Neural cell (in vitro differentiated cells): ENCODE data around the gene SPR.

Experiments
- EP300 ChIP-seq: fragments of 450-650 bp; conservative IDR thresholded peaks from 2 replicates; pipeline ENCODE4 v1.6.1; 2014; ENCODE audit warnings: antibody characterized with exemption, mild to moderate bottlenecking, moderate library complexity; ENCODE audit not compliant: poor library complexity, severe bottlenecking
- EZH2 ChIP-seq: fragments of 200-600, 300-800 bp; shearing (Covaris generic), sonication (generic); IDR thresholded peaks from 2 replicates; pipeline ENCODE4 v1.6.1; 2014; ENCODE audit warnings: antibody characterized with exemption, low read length, borderline replicate concordance, mild to moderate bottlenecking; ENCODE audit not compliant: insufficient read depth, poor library complexity, severe bottlenecking
- MXI1 ChIP-seq: fragments of 450-650 bp; conservative IDR thresholded peaks from 2 replicates; pipeline ENCODE4 v1.6.1; 2014; ENCODE audit warnings: antibody characterized with exemption, mild to moderate bottlenecking; ENCODE audit not compliant: poor library complexity, severe bottlenecking
- POLR2AphosphoS5 ChIP-seq: IDR thresholded peaks from 2 replicates; pipeline ENCODE4 v1.6.1; 2012
- SMC3 ChIP-seq: fragments of 450-650 bp; conservative IDR thresholded peaks from 2 replicates; pipeline ENCODE4 v1.6.1; 2014; ENCODE audit warnings: antibody characterized with exemption, mild to moderate bottlenecking, moderate library complexity; ENCODE audit not compliant: poor library complexity
- TF ChIP-seq, protein P1 (sequence below): fragments of 450-650 bp; IDR thresholded peaks from 2 replicates; pipeline ENCODE4 v1.5.1; 2014; ENCODE audit warnings: antibody characterized with exemption, mild to moderate bottlenecking, moderate library complexity; ENCODE audit not compliant: poor library complexity, severe bottlenecking
- TF ChIP-seq, protein P2 (sequence below): IDR thresholded peaks from 2 replicates; pipeline ENCODE4 v1.6.1; 2012; ENCODE audit warnings: borderline replicate concordance

DNA sequence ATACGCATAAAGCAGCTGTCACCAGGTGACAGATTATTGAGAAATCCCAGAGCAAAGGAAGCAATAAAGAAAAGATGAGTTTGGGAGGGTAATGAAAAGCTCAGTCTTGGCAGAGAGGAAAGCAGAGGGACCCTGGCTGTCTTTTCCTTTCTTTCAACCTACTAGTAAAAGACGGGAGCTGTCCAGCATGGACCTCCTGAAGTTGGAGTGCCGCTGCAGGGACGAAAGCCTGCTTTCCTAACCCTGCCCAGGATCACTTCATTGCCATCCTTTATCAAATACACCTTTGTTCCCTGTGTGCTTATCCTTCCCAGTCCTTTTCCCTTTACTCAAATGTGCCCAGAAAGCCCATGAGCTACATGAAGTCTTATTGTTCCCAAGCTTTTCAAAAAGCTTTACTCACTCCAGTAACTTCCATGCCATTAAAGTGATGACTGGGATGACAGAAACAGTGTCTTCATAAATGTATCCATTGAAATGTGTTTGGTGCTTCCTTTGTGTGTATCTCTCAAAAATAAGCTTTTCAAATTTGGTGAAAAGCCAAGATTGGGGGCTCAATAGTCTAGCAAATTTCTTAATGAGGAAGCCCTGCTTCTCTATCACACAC lies 3.7 kb upstream of the SPR start:
- TF ChIP-seq, protein P1, sequence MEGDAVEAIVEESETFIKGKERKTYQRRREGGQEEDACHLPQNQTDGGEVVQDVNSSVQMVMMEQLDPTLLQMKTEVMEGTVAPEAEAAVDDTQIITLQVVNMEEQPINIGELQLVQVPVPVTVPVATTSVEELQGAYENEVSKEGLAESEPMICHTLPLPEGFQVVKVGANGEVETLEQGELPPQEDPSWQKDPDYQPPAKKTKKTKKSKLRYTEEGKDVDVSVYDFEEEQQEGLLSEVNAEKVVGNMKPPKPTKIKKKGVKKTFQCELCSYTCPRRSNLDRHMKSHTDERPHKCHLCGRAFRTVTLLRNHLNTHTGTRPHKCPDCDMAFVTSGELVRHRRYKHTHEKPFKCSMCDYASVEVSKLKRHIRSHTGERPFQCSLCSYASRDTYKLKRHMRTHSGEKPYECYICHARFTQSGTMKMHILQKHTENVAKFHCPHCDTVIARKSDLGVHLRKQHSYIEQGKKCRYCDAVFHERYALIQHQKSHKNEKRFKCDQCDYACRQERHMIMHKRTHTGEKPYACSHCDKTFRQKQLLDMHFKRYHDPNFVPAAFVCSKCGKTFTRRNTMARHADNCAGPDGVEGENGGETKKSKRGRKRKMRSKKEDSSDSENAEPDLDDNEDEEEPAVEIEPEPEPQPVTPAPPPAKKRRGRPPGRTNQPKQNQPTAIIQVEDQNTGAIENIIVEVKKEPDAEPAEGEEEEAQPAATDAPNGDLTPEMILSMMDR, result no peak
- TF ChIP-seq MXI1, result no peak
- TF ChIP-seq EP300, result no peak
- TF ChIP-seq SMC3, result no peak
- TF ChIP-seq EZH2, result no peak
- TF ChIP-seq, protein P2, sequence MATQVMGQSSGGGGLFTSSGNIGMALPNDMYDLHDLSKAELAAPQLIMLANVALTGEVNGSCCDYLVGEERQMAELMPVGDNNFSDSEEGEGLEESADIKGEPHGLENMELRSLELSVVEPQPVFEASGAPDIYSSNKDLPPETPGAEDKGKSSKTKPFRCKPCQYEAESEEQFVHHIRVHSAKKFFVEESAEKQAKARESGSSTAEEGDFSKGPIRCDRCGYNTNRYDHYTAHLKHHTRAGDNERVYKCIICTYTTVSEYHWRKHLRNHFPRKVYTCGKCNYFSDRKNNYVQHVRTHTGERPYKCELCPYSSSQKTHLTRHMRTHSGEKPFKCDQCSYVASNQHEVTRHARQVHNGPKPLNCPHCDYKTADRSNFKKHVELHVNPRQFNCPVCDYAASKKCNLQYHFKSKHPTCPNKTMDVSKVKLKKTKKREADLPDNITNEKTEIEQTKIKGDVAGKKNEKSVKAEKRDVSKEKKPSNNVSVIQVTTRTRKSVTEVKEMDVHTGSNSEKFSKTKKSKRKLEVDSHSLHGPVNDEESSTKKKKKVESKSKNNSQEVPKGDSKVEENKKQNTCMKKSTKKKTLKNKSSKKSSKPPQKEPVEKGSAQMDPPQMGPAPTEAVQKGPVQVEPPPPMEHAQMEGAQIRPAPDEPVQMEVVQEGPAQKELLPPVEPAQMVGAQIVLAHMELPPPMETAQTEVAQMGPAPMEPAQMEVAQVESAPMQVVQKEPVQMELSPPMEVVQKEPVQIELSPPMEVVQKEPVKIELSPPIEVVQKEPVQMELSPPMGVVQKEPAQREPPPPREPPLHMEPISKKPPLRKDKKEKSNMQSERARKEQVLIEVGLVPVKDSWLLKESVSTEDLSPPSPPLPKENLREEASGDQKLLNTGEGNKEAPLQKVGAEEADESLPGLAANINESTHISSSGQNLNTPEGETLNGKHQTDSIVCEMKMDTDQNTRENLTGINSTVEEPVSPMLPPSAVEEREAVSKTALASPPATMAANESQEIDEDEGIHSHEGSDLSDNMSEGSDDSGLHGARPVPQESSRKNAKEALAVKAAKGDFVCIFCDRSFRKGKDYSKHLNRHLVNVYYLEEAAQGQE, result peak; percentile 69
- no peak for TF ChIP-seq POLR2AphosphoS5
